NCI-H2107 (cell line): ENCODE data around the gene TH.

ENCODE experiments used
- DNase-seq: peaks from one replicate; lab custom pipeline; 2025; lab: John Stamatoyannopoulos, UW

The TH gene

GRCh38 chr11:2208691-2209369 lies 37.2 kb upstream of the TH start:
- no peak for DNase-seq

DNA sequence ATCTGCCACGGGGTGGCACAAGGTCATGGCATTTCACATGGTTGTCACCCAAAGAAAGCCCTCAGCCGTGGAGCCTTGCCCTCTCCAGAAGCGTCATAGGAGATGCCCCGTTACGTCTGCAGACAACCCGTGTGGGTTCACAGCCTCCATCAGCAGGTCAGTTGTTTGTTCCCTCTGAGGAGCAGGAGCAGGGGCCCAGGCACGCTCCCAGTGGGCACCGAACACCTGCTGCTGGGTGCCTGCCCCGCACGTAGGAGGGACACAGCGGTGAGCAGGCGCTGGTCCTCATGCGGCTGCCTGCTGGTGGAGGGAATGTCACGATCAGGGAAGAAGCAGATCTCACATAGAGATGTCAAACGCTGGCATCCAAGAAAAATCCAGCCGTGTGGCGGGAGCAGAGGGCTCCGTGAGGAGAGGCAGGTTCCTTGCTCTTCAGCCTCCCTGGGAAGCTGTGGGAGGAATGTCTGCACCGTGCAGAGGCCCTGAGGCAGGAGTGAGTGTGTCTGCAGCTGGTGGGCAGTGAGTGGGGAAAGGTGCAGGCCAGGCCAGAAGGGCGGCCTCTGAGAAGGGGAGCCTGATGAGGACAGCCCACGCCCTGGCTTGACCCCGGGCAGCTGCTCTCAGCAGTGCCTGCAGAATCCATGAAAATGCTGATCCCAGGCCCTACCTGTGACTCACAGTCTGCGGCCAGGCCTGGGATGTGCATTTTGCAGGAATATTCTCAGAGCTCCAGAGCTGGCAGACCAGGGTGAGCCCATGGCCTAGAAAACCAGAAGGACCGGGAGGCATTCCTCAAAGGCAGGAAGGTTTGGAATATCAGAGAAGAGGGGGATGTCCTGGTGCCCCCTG lies 36.4 kb upstream of the TH start:
- no peak for DNase-seq

GRCh38 chr11:2207212-2207611 lies 35.6 kb upstream of the TH start:
- DNase-seq = no peak

DNA sequence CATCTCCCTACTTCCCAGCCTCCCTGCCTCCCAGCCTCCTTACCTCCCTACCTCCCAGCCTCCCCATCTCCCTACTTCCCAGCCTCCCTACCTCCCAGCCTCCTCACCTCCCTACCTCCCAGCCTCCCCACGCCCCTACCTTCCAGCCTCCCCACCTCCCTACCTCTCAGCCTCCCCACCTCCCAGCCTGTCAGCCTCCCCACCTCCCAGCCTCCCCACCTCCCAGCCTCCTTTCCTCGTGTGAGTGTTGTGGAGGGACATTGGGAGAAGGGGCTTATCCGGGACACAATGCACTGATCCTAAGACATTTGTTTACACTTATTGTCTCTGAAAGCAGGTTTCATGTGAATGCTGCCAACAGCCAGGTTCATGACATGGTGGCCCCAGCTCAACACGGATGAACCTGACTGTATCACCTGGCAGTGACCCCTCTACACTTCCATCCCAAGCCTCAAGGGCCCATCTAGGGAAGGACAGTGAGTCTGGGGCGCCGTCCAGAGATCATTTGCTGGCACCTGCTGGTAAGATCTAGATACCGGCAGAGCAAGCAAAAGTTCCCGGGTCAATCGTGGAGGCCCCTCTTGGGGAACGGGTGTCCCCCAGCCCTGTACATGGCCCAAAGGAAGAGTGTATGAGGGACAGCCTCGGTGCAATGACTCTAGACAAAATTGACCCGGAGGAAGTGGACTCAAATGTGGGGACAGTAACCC lies 34.5 kb upstream of the TH start:
- no peak for DNase-seq

DNA sequence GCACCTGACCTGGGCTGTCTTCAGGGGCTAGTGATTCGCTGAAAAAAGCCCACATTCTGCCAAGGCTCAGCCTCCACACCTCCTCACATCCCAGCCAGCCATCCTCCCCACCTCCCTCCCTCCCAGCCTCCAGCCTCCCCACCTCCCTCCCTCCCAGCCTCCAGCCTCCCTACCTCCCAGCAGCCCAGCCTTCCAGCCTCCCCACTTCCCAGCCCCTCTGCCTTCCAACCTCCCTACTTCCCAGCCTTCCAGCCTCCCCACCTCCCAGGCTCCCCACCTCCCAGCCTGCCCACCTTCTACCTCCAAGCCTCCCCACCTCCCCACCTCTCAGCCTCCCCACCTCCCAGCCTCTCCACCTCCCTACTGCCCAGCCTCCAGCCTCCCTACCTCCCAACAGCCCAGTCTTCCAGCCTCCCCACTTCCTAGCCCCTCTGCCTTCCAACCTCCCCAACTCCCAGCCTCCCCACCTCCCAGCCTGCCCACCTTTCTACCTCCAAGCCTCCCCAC lies 33.7 kb upstream of the TH start:
- DNase-seq = no peak

- no peak for DNase-seq
These were observed 33.0 kb upstream of the TH start for GRCh38 chr11:2204361-2205213.

DNA sequence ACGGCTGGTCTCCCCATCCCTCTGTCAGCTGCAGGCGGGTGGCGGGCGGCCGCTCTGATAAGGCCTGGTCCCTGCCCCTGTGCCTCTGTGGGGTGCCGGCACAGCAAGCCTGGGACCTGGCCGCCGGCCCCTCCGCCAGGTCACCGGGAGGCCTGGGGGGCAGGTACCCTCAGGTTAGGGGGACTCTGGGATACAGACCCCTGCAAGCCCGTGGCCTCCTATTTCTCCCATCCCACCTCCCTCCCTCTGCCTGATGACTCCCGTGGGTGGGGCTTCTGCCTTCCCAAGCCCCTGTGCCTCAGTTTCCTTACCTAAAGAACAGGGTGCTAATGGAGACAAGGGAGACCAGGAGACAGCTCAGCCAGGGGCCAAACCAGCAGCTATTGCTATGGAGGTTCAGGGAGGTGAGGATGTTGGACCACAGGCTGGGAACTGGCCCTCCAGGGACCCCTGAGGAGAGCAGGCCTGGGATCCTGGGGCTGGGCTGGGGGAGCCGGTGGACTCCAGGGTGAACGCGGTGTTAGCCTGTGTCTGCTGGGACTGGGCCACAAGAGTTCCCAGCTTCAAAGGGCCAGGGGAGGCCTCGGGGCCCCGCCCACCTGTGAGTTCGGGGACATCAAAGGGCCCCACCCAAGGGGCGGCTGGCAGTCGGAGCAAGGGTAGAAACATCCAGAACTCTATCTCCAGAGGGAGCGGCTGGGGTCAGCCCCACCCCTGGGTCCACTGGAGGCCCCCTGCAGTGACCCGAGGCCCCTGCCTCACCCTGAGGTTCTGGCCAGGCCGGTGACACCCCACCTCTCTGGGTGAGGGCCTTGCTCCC lies 32.0 kb upstream of the TH start:
- DNase-seq = no peak

DNA sequence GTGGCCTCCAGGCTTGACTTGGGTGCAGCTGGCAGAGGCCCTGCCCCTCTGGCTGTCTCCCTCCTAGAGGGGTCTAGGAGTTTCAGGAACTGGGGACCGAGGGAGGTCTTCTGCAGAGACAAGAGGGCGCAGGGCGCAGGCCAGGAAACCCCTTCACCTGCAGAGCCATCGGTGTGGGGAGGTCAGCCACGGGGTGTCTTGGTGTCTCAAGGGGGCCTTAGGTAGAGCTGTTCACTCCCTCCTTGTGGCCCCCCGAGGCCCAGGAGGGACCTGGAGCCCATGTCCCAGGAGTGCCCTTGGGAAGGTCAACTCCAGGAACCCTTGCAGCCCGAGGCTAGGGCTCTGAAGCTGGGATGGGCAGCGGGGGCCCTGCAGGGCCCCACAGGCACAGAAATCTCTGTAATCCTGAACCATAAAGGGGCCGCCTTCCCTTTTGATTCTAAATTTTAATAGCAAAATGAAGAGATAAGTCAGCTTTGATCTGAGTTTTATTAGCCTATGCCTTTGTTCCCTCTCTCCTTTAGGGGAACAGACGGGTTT lies 31.4 kb upstream of the TH start:
- no peak for DNase-seq

DNA sequence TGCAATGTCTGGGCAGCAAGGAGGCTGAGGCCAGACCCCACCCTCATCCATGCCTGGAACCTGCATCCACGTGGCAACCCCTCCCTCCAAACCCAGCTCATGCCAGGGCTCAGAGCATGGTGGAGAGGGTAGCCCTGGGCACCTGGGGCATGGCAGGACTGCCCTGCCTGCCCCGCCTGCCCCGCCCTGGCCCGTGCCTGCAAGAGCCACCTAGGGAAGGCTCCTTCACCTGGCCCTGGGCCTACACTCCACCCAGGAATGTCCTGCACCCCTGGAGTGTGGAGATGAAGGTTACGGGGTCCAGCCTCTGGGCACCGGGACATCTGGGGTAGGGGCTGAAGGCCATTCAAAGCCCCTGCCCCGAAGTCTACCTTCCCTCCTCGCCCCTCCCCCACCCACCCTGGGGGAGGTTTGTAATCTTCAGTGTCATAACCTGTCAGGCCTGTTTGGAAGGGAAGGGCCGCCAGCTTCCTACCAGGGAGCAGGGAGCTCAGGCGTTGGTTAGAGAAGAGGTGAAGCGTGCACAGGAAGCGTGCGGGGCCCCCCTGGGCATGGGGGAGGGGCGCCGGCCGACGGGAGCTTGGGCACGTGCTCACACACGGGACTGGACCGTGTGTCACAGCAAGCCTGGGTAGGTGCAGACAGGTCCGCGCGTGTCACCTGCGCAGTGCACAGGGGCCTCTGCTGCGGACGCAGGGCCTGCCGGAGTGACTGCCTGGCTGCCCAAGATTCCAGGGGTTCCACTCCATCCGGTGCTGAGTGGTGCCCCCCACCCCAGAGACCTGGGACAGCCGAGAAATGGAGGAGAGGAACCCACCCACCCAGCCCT lies 30.7 kb upstream of the TH start:
- no peak for DNase-seq

DNA sequence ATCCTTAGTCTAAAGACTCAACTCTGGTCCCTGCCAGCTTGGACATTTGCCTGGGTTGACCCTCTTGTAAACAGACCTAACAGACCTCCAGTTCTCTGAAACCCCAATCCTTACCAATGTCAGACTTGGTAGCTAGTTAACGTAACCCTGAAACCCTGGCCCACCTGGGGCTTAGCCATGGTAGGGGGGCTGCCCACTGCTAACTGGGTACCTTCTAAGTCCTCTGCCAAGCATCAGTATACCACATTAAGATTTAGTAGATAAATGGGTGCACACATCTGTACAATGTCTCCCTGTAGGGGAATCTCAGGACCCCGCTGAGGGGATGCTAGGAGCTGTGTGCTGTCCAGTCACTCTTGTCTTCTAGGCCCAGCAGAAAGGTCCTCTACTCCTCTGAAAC lies 29.9 kb upstream of the TH start:
- no peak for DNase-seq

- DNase-seq = no peak
These were observed 29.4 kb upstream of the TH start for GRCh38 chr11:2200957-2201519.

DNA sequence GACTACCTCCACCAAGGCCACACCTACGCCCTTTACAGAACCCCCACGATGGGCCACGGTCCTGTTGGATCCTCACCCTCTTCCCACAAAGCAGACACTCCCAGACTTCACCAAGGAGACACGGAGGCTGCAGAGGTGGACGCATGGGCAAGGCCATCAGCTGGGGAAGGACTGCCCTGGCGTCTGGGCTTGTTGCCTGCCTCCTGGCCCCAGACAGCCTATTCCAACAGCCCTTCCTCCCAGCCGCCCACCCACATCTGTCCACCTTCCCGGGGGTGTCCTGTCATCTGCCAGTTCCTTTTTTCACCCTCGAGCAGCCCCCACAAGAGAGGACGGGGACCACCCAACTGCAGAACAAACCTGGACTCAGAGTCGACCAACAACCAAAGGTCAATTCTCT lies 28.9 kb upstream of the TH start:
- no peak for DNase-seq

DNA sequence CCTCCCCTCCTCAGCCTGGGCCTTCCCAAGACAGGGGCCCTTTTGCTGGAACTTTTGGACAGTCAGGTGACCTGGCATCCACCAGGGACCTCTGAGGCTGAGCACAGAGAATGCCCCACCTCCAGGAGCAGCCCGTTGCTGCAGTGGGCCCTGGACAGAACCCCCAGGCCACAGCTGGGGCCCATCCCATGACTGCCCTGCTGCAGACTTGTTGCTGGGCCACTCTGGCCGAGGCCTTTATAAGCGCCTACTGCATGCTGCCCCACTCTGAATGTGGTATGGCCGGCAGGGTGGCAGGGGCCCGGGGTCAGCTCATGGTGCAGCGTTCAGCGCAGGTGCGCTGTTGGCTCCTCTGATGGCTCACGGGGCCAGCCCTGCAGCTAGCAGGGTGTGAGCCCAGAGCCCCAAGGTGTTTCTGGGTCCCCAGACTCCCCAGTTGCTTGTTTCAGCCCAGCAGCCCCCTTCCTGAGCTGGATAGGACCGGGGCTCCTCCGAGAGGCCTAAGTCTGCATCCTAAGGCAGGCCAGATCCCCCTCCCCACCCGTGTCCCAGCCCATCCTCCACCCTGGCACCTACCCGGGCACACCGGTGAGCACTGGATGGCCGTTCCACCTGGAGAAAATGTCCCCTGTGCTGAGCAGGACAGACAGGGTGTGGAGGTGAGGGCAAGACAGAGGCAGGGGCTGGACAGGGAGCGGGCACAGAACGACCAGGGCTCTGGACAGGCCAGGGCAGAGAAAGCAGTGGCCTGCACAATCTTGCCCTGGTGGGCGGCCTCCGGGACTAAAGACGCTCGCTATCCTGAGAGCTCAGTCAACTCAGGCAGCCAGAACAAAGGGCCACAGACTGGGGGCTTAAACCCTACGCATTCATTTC lies 28.1 kb upstream of the TH start:
- DNase-seq = no peak

- no peak for DNase-seq
These were observed 27.2 kb upstream of the TH start for GRCh38 chr11:2198621-2199365.

DNA sequence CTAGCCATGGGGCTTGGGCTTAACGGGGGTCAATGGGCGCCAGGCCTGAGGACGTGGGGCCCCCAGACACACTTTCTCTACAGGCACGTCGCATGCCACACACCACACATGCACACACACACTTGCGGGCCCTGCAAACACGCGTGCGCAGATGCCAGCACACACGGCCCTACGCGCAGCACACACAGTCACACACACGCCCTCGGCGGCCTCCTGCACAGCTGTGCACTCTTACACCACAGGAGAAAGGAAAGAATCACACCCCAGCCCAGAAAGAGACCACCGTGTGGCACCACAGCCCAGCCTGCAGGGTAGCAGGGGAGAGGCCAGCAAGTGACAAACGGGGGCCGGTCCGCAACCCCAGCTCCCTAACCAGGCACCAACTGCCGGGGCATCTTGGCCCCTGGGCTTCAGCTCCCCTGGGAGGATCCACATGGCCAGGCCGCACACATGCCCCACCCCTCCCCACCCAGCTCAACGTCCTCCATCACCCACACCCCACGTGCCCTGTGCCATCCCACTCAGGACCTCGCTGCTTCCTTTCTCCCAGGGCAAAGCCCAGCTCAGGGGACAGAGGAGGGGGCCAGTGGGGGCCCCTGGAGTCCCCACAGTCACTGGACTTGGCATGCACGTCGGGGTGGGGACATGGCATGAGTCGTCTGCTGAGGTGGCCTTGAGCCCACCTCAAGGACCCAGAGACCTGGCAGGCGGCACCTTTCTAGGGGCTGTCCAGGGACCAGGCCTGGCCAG lies 26.3 kb upstream of the TH start:
- DNase-seq = no peak

GRCh38 chr11:2196970-2197770 lies 25.6 kb upstream of the TH start:
- DNase-seq = peak; percentile 24
